GM23338 (cell line): ENCODE measurements around the gene NEK10. TPM values are rescaled to one million over a fixed set of nuclear protein-coding genes. Genes with fewer than 3 reads are reported as not detected.

Experiments
- ATAC-seq: fragments of 200-7000 bp; cut with Tn5 transposase; 3 replicates; pipeline ENCODE4 v1.9.1; 2020
- DNase-seq: peaks from one replicate; pipeline ENCODE4 v3.0.0-alpha.2; 2015; ENCODE audit warnings: low spot score
- H2AFZ ChIP-seq: fragments of 200-600 bp; sonication (generic); 2 replicates; pipeline ENCODE4 v1.8.0; 2016; ENCODE audit warnings: antibody characterized with exemption, mild to moderate bottlenecking, moderate library complexity
- H3F3A ChIP-seq: fragments of 200-600 bp; sonication (generic); replicated peaks from 2 replicates; pipeline ENCODE4 v1.8.0; 2017; ENCODE audit warnings: antibody characterized with exemption, mixed run types, low read depth
- H3K27ac ChIP-seq: fragments of 200-600 bp; sonication (generic); 2 replicates; pipeline ENCODE4 v1.6.1; 2016; ENCODE audit warnings: low read depth
- H3K27me3 ChIP-seq: fragments of 200-600 bp; sonication (generic); 2 replicates; pipeline ENCODE4 v1.8.0; 2016; ENCODE audit warnings: mild to moderate bottlenecking, mixed run types, moderate library complexity; ENCODE audit not compliant: insufficient read depth
- H3K36me3 ChIP-seq: fragments of 200-600 bp; sonication (generic); 2 replicates; pipeline ENCODE4 v1.8.0; 2016; ENCODE audit warnings: mild to moderate bottlenecking; ENCODE audit not compliant: insufficient read depth
- H3K4me1 ChIP-seq: fragments of 200-600 bp; sonication (generic); 2 replicates; pipeline ENCODE4 v1.8.0; 2016; ENCODE audit warnings: mild to moderate bottlenecking, moderate library complexity; ENCODE audit not compliant: insufficient read depth
- H3K4me2 ChIP-seq: fragments of 200-600 bp; sonication (generic); 2 replicates; pipeline ENCODE4 v1.7.1; 2017; ENCODE audit warnings: mixed run types
- H3K4me3 ChIP-seq: fragments of 200-600 bp; sonication (generic); 2 replicates; pipeline ENCODE4 v1.6.1; 2016; ENCODE audit warnings: mixed run types
- H3K79me2 ChIP-seq: fragments of 200-600 bp; sonication (generic); replicated peaks from 2 replicates; pipeline ENCODE4 v1.8.0; 2017; ENCODE audit warnings: mild to moderate bottlenecking; ENCODE audit not compliant: insufficient read depth
- H3K9me2 ChIP-seq: fragments of 200-600 bp; sonication (generic); 2 replicates; pipeline ENCODE4 v1.8.0; 2017; ENCODE audit not compliant: insufficient read depth
- H4K20me1 ChIP-seq: fragments of 200-600 bp; sonication (generic); replicated peaks from 2 replicates; pipeline ENCODE4 v1.8.0; 2017; ENCODE audit warnings: mild to moderate bottlenecking; ENCODE audit not compliant: insufficient read depth
- H3K27ac Mint-ChIP-seq: 2 replicates; pipeline ENCODE4 v1.8.0; 2020; ENCODE audit warnings: inconsistent platforms, mild to moderate bottlenecking, moderate library complexity, mixed read lengths
- H3K27me3 Mint-ChIP-seq: 3 replicates; pipeline ENCODE4 v1.8.0; 2022; ENCODE audit warnings: low read depth, mild to moderate bottlenecking, moderate library complexity, mixed read lengths, inconsistent platforms; ENCODE audit not compliant: insufficient read depth, poor library complexity
- H3K36me3 Mint-ChIP-seq: 3 replicates; pipeline ENCODE4 v1.8.0; 2021; ENCODE audit warnings: low read depth, mild to moderate bottlenecking, inconsistent platforms, moderate library complexity, mixed read lengths
- H3K4me1 Mint-ChIP-seq: 3 replicates; pipeline ENCODE4 v1.8.0; 2020; ENCODE audit warnings: mild to moderate bottlenecking, inconsistent platforms, mixed read lengths
- H3K4me3 Mint-ChIP-seq: 3 replicates; pipeline ENCODE4 v1.8.0; 2021; ENCODE audit warnings: moderate library complexity, mild to moderate bottlenecking, inconsistent platforms, mixed read lengths
- H3K9me3 Mint-ChIP-seq: 3 replicates; pipeline ENCODE4 v1.8.0; 2020; ENCODE audit warnings: moderate library complexity, mild to moderate bottlenecking, inconsistent platforms, mixed read lengths
- CREB1 ChIP-seq: fragments of 250-450 bp; sonication (Bioruptor Pico); IDR thresholded peaks from 2 replicates; pipeline ENCODE4 v1.5.0; 2020; ENCODE audit warnings: low read depth, mild to moderate bottlenecking, moderate library complexity
- EZH2 ChIP-seq: fragments of 200-600 bp; sonication (generic); IDR thresholded peaks from one replicate; pipeline ENCODE4 v1.8.0; 2017; ENCODE audit warnings: antibody characterized with exemption, mild to moderate bottlenecking, low read depth; ENCODE audit not compliant: unreplicated experiment
- EZH2phosphoT487 ChIP-seq: fragments of 200-600 bp; sonication (generic); IDR thresholded peaks from one replicate; pipeline ENCODE4 v1.8.1; 2018; ENCODE audit warnings: antibody characterized with exemption; ENCODE audit not compliant: unreplicated experiment
- JUNB ChIP-seq: IDR thresholded peaks from one replicate; pipeline ENCODE4 v1.6.1; 2016; ENCODE audit warnings: antibody characterized with exemption; ENCODE audit not compliant: unreplicated experiment
- NANOG ChIP-seq: IDR thresholded peaks from 2 replicates; pipeline ENCODE4 v1.6.1; 2016; ENCODE audit warnings: antibody characterized with exemption, borderline replicate concordance
- POLR2AphosphoS5 ChIP-seq: IDR thresholded peaks from 2 replicates; pipeline ENCODE4 v1.6.1; 2016; ENCODE audit warnings: antibody characterized with exemption, low read depth
- REST ChIP-seq: IDR thresholded peaks from one replicate; pipeline ENCODE4 v1.6.1; 2018; ENCODE audit warnings: antibody characterized with exemption; ENCODE audit not compliant: unreplicated experiment
- STAT1 ChIP-seq: IDR thresholded peaks from one replicate; pipeline ENCODE4 v1.6.1; 2016; ENCODE audit warnings: antibody characterized with exemption; ENCODE audit not compliant: unreplicated experiment
- ZNF114 ChIP-seq: fragments of 250-450 bp; sonication (Bioruptor Pico); IDR thresholded peaks from 2 replicates; pipeline ENCODE4 v1.5.0; 2020; ENCODE audit warnings: mild to moderate bottlenecking, moderate library complexity
- ZNF331 ChIP-seq: fragments of 250-450 bp; sonication (Bioruptor Pico); IDR thresholded peaks from 2 replicates; pipeline ENCODE4 v1.5.0; 2020; ENCODE audit warnings: low read depth, mild to moderate bottlenecking, moderate library complexity
- ZNF462 ChIP-seq: fragments of 250-450 bp; sonication (Bioruptor Pico); IDR thresholded peaks from 2 replicates; pipeline ENCODE4 v1.5.0; 2020; ENCODE audit warnings: mild to moderate bottlenecking, moderate library complexity
- polyA plus RNA-seq: library from polyadenylated mRNA; unstranded; fragments of >200 nt; fragmentation: Nextera tagmentation; extraction: Ambion mirVana; gene quantifications from 2 replicates; pipeline ENCODE4 v1.2.1, GENCODE V29; 2016
- total RNA-seq: library from RNA; depleted of rRNA; stranded (reverse); fragments of >200 nt; shearing (Covaris generic); gene quantifications from 2 replicates; pipeline ENCODE4 v1.2.3, GENCODE V29; 2014
- TF ChIP-seq, protein P1 (sequence below), 2 experiments: fragments of 200-600 bp in 1 of 2; sonication (generic) in 1 of 2; conservative IDR thresholded peaks; 2 replicates each; pipeline versions ENCODE4 v1.5.1 to v1.6.1; 2016 to 2017; ENCODE audit warnings: antibody characterized with exemption in 2 of 2, low read depth in 2 of 2, mild to moderate bottlenecking in 2 of 2, moderate library complexity in 1 of 2
- TF ChIP-seq, protein P2 (sequence below): IDR thresholded peaks from 2 replicates; pipeline ENCODE4 v1.6.1; 2016; ENCODE audit warnings: antibody characterized with exemption

NEK10 gene
- total and polyA plus RNA-seq, 2 experiments from 2014 or later: 0.55 to 2.0 TPM

GRCh38 chr3:27340534-27340933, 28.6 kb downstream of the NEK10 start:
- Histone ChIP-seq H3K4me3 (no peak overlapping the region), H3K27ac (no peak overlapping the region), H3K27me3 (no peaks in the 10 kb centered on the region), H2AFZ (no peak overlapping the region), H3F3A (no peaks in the 10 kb centered on the region), H3K4me2 (no peak overlapping the region), H3K4me1 (no peaks in the 10 kb centered on the region), H4K20me1 (no peaks in the 10 kb centered on the region), H3K9me2 (no peaks in the 10 kb centered on the region), H3K79me2 (no peaks in the 10 kb centered on the region), H3K36me3 (no peaks in the 10 kb centered on the region)
- no peak for ATAC-seq
- no peaks in the 10 kb centered on the region for H3K27me3 Mint-ChIP-seq
- no peak for TF ChIP-seq CREB1 (CRISPR knock-in tag)
- no peak for TF ChIP-seq REST
- no peak for TF ChIP-seq ZNF331
- TF ChIP-seq EZH2: no peak
- no peak for TF ChIP-seq EZH2phosphoT487
- TF ChIP-seq POLR2AphosphoS5: no peak
- TF ChIP-seq, protein P1, sequence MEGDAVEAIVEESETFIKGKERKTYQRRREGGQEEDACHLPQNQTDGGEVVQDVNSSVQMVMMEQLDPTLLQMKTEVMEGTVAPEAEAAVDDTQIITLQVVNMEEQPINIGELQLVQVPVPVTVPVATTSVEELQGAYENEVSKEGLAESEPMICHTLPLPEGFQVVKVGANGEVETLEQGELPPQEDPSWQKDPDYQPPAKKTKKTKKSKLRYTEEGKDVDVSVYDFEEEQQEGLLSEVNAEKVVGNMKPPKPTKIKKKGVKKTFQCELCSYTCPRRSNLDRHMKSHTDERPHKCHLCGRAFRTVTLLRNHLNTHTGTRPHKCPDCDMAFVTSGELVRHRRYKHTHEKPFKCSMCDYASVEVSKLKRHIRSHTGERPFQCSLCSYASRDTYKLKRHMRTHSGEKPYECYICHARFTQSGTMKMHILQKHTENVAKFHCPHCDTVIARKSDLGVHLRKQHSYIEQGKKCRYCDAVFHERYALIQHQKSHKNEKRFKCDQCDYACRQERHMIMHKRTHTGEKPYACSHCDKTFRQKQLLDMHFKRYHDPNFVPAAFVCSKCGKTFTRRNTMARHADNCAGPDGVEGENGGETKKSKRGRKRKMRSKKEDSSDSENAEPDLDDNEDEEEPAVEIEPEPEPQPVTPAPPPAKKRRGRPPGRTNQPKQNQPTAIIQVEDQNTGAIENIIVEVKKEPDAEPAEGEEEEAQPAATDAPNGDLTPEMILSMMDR (conservative IDR thresholded peaks at IDR 0.05; ENCODE audit: low read depth in 2 of 2): no peak
- TF ChIP-seq NANOG: no peak
- TF ChIP-seq STAT1: no peak
- TF ChIP-seq ZNF114 (CRISPR knock-in tag): no peak
- TF ChIP-seq, protein P2, sequence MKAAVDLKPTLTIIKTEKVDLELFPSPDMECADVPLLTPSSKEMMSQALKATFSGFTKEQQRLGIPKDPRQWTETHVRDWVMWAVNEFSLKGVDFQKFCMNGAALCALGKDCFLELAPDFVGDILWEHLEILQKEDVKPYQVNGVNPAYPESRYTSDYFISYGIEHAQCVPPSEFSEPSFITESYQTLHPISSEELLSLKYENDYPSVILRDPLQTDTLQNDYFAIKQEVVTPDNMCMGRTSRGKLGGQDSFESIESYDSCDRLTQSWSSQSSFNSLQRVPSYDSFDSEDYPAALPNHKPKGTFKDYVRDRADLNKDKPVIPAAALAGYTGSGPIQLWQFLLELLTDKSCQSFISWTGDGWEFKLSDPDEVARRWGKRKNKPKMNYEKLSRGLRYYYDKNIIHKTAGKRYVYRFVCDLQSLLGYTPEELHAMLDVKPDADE: no peak
- no peak for TF ChIP-seq ZNF462 (CRISPR knock-in tag)
- TF ChIP-seq JUNB: no peak
- no peak overlapping the region for H3K27ac Mint-ChIP-seq
- H3K9me3 Mint-ChIP-seq: peaks cover 3% of the 10 kb centered on the region; the same call in 2 of the 3 replicates
- H3K4me3 Mint-ChIP-seq: no peak overlapping the region
- H3K4me1 Mint-ChIP-seq: no peaks in the 10 kb centered on the region
- H3K36me3 Mint-ChIP-seq: no peaks in the 10 kb centered on the region; the same call in 2 of the 3 replicates
- DNase-seq: no peak
